NCI-H748 treated with DMSO at 0.1 percent for 48 hours (cell line): Measurements from ENCODE around the gene TENT4A.
A peak's percentile ranks its signal among the peaks of the same experiment; 100 is the strongest.
"Not testable (repeated sequence)": the region's sequence is repeated elsewhere in the genome, so short reads cannot be mapped to it uniquely, and the experiment has no call there.

Experiments
- DNase-seq: peaks from one replicate; lab custom pipeline; 2025; lab: John Stamatoyannopoulos, UW

The TENT4A gene

GRCh38 chr5:6713274-6714225 lies at the start of gene TENT4A:
Gene TENT4A (plus strand): TSS chr5:6713432. CDS start chr5:6713984, 552 bp downstream.
- no peak for DNase-seq

GRCh38 chr5:6666762-6667161 lies 46.5 kb upstream of the TENT4A start:
- no peak for DNase-seq

GRCh38 chr5:6667648-6668047 lies 45.6 kb upstream of the TENT4A start:
- DNase-seq = no peak

DNA sequence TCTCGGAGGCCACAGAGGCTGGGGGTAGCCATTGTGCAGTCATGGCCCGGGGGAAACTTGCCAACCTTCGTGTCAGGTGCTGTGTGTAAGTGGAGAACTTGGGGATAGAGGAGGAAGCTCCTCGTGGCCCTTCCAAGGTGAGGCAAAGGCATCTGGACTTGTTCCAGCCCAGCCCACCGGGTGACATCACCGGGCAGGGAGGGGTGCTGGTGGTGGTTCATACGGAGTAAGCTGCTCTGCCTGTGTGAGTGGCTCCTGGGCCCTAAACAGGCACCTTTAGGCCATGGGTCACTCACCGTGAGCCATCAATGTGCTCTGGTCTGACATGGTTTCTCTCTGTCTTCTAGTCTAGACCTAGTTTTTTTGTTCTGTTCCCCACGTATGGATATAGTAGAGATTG lies 44.5 kb upstream of the TENT4A start:
- not testable (repeated sequence) for DNase-seq

DNA sequence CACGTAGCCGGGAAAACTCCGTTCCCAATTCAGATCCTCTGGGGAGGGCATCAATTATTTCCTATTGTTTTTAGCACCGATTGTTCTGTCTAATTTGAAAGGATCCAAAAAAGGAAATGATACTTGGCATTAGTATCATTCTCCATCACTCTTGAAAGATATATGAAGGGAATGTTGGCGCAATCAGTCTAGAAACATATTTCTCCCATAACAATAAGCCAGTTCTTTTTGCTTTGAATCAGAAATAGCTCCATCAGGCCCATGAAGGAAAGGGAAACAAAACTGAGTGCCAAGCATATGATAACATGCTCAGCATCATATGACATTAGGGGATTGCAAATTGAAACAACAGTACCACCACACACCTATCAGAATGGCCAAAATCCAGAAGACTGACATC lies 40.2 kb upstream of the TENT4A start:
- DNase-seq = no peak

DNA sequence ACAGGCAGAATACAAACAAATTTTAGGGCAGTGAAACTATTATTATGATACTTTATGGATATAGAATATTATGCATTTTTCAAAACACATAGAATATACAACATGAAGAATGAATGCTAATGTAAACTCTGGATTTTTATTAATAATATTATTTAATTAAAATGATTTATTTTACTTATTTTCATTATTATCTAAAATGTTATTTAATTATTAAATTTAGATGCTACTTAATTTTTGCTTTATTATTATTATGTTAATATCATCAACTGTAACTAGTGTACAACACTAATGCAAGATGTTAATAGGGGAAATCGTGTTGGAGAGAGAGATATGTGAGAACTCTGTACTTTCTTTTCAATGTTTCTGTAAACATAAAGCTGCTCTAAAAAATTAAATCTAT lies 39.3 kb upstream of the TENT4A start:
- no peak for DNase-seq

DNA sequence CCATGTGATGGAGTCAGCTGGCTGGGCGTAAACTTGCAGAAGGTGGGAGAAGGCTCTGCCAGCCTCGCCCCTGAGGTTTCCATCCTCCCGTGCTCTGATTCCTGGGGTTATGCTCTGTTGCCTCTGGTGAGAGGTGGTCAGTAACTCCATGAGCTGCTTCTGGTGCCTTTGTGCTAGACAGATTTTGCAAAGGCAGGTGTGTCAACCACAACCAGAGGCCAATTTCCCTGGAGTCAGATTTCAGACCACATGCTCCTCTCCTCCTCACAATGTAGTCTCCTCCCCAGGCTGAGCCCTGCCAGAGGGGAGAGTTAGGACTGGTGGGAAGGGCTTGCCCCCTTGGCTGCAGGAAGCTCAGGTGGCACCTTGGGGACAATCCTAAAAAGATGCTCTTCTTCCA lies 38.8 kb upstream of the TENT4A start:
- DNase-seq = peak; percentile 73

DNA sequence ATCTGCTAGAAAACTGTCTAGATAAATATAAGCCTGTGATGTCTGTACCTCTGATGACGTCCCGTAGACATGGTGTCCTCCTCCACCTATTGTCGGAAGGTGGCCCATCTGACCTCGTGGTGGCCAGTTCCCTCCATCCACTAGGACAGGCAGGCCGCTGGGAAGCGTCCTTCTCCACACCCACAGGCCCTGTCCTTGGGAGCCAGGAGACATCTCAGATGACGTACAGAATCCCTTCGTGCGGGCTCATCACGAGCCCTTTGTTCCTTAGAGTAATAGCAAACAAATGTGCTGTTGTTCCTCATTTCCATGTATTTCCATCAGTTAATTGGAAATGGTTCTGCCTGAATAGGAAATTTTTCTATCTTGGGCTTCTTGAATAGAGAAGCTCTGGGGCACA lies 38.3 kb upstream of the TENT4A start:
- DNase-seq = no peak

DNA sequence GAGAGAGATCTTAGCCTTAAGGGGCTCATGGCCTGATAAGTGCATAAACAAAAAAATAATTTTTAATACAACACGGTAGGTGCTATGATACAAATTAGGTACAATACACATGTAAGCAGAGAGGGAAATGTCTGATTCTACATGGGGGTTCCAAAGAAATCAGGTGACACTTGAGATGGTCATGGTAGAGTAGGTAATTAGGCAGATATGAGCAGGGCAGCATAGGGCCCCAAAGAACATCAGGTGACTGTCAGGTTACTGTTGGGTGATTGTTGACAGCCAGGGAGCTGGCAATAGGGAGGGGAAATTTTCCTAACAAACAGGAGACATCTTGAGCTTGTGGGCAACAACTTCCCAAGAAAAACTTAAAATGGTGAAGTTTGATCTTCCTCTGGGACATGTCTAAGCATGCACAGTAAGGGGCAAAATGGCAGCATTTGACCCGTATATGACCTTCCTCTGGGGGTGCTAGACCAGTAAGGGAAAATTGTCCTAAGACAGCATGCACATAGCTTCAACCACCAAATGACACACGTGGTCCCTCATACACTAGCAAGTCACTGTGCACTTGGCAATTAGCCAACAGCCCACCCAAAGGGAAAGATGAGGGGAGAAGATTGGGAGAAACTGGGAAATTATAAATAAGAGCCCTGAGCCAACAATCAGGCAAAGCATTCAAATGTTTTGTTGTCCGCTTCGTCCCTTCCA lies 37.3 kb upstream of the TENT4A start:
- DNase-seq = no peak

DNA sequence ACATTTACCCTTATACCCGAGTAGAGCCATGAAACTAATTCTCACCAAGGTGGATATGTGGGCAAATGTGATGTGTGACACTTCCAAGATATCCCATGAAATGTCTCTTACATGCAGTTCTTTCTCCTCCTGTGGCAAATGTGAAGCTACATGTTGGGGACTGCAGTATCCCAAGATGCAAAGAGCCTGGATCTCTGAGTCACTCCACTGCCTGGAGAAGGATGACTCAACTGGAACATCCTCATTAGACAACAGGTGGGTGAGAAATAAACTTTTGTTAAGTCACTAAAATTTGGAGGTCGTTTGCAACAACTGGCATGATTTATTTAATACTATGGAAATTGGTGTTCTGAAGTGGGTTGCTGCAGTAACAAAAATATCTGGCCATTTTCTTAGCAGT lies 36.5 kb upstream of the TENT4A start:
- no peak for DNase-seq

- DNase-seq = no peak
Measured at GRCh38 chr5:6678385-6678784, 34.8 kb upstream of the TENT4A start.

- no peak for DNase-seq
Measured at GRCh38 chr5:6680922-6681321, 32.3 kb upstream of the TENT4A start.

GRCh38 chr5:6681682-6682081 lies 31.6 kb upstream of the TENT4A start:
- DNase-seq = no peak

- DNase-seq = no peak
Measured at GRCh38 chr5:6682239-6682638, 31.0 kb upstream of the TENT4A start.

GRCh38 chr5:6683241-6683640 lies 30.0 kb upstream of the TENT4A start:
- no peak for DNase-seq

- no peak for DNase-seq
Measured at GRCh38 chr5:6684075-6684474, 29.2 kb upstream of the TENT4A start.

DNA sequence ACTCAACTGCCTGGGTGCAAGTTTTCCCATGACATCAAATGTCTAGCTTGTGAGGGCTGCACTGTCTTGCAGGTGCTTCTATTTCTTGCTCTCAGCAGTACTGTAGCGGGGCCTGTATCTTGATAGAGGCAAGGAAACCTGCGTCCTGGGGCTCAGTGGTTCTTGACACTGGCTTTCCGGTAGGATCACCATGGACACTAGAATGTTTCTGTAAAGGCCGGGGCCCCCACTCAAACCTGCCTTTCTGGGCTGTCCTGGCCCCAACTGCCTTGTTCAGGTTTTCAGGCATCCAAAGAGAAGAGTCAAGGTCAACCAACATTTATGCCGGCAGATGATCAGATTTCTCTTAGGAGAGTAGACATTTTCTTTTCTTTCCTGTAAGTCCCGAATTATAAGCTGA lies 26.7 kb upstream of the TENT4A start:
- no peak for DNase-seq

GRCh38 chr5:6686915-6687409 lies 26.3 kb upstream of the TENT4A start:
- no peak for DNase-seq

DNA sequence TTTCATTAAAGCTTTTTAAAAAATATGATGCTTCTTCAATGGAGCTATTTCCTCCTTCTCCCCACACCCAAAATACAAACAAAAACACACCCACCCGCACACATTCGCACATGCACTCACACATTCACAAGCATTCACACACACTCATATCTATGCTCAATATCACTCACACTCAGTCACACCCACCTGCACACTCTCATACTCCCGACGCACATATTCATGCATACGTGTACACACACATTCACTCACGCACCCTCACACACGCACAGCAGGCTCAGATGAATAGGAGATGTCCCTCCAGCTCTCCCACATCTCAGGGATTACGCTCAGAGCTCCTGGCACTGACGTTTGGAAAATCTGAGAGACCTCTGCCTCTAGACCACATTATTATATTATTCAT lies 25.7 kb upstream of the TENT4A start:
- DNase-seq = no peak

GRCh38 chr5:6692906-6693305 lies 20.3 kb upstream of the TENT4A start:
- DNase-seq = no peak

DNA sequence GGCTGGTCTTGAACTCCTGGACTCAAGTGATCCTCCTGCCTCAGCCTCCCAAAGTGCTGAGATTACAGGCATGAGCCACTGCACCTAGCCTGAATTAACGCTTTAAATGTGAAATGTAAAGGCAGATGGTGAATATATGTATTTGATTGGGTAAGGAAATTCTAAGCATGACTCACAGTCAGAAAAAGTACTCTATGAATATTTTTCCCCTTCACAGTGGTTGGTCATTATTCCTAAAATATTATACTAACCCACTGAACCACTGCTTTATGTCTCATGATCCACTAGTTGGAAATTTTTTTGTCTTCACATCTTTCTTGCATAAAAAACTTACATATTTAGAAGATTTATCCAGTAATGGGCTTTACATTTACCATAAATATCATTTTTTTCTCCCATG lies 14.5 kb upstream of the TENT4A start:
- DNase-seq = no peak

DNA sequence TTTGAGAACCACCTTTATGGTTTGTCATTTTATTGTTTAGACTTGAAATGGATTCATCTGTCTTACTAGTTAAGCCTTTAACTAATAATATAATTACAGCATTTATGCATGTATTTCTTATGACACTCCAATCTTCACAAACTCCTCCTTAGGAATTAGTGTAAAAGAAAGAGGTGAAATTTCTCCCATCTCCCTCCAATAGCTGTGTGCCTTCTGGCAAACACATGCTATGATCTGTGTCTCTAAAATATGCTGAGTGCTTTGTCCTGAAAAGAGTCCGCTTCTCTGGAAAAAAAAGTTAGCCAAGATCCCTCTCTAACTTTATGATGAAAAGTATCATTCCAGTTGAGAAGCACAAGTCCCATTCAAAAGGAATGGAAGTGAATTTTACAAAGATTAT lies 13.9 kb upstream of the TENT4A start:
- DNase-seq = no peak

GRCh38 chr5:6700074-6700684 lies 13.1 kb upstream of the TENT4A start:
- no peak for DNase-seq
